OCI-LY1 (cell line): ENCODE results near the gene CYREN.

Experiments
- H2AFZ ChIP-seq: fragments of 200-600 bp; sonication (generic), shearing (Covaris generic); 2 replicates; pipeline ENCODE4 v1.6.0; 2014; ENCODE audit warnings: antibody characterized with exemption, mild to moderate bottlenecking, low read length
- H3F3A ChIP-seq: fragments of 200-600 bp; sonication (generic), shearing (Covaris generic); 2 replicates; pipeline ENCODE4 v1.6.0; 2014; ENCODE audit warnings: mild to moderate bottlenecking, antibody characterized with exemption, low read length, moderate library complexity; ENCODE audit not compliant: insufficient read depth
- H3K27ac ChIP-seq: fragments of 200-600 bp; sonication (generic); 2 replicates; pipeline ENCODE4 v1.5.1; 2014; ENCODE audit warnings: low read length, mixed run types, mild to moderate bottlenecking, low read depth; ENCODE audit not compliant: poor library complexity, severe bottlenecking
- H3K27me3 ChIP-seq: fragments of 200-600 bp; sonication (generic); 2 replicates; pipeline ENCODE4 v1.6.0; 2014; ENCODE audit warnings: antibody characterized with exemption, mild to moderate bottlenecking, low read length, moderate library complexity; ENCODE audit not compliant: insufficient read depth
- H3K36me3 ChIP-seq: fragments of 200-600 bp; sonication (generic); 2 replicates; pipeline ENCODE4 v1.6.1; 2014; ENCODE audit warnings: mild to moderate bottlenecking, antibody characterized with exemption, low read length, moderate library complexity, mixed read lengths; ENCODE audit not compliant: insufficient read depth
- H3K4me1 ChIP-seq: fragments of 200-600 bp; sonication (generic); 2 replicates; pipeline ENCODE4 v1.5.1; 2014; ENCODE audit warnings: mild to moderate bottlenecking, low read length, moderate library complexity; ENCODE audit not compliant: insufficient read depth, severe bottlenecking
- H3K4me2 ChIP-seq: fragments of 200-600 bp; sonication (generic), shearing (Covaris generic); 2 replicates; pipeline ENCODE4 v1.6.1; 2014; ENCODE audit warnings: low read length
- H3K4me3 ChIP-seq: fragments of 200-600 bp; sonication (generic); 2 replicates; pipeline ENCODE4 v1.5.1; 2014; ENCODE audit warnings: low read length, low read depth, mild to moderate bottlenecking, mixed read lengths; ENCODE audit not compliant: poor library complexity, severe bottlenecking
- H3K79me2 ChIP-seq: fragments of 200-600 bp; shearing (Covaris generic); 2 replicates; pipeline ENCODE4 v1.6.1; 2016; ENCODE audit warnings: mixed run types, low read length, mixed read lengths; ENCODE audit not compliant: insufficient read depth
- H3K9ac ChIP-seq: fragments of 200-600 bp; sonication (generic), shearing (Covaris generic); 2 replicates; pipeline ENCODE4 v1.6.1; 2014; ENCODE audit warnings: mild to moderate bottlenecking, low read length, mixed read lengths
- H3K9me2 ChIP-seq: fragments of 200-600 bp; sonication (generic), shearing (Covaris generic); 2 replicates; pipeline ENCODE4 v1.6.1; 2014; ENCODE audit warnings: low read depth, mild to moderate bottlenecking, low read length, mixed read lengths
- H3K9me3 ChIP-seq: fragments of 200-600 bp; shearing (Covaris generic); 2 replicates; pipeline ENCODE4 v1.6.1; 2014; ENCODE audit warnings: low read length, mixed read lengths
- H4K20me1 ChIP-seq: fragments of 200-600 bp; sonication (generic), shearing (Covaris generic); 2 replicates; pipeline ENCODE4 v1.6.0; 2016; ENCODE audit warnings: mild to moderate bottlenecking, low read length; ENCODE audit not compliant: insufficient read depth
- CTCF ChIP-seq: fragments of 200-600 bp; sonication (generic), shearing (Covaris generic); IDR thresholded peaks from 2 replicates; pipeline ENCODE4 v1.5.1; 2017; ENCODE audit warnings: mild to moderate bottlenecking, antibody characterized with exemption, low read length, moderate library complexity, mixed read lengths
- EZH2 ChIP-seq: fragments of 200-600 bp; sonication (generic), shearing (Covaris generic); IDR thresholded peaks from 2 replicates; pipeline ENCODE4 v1.8.0; 2017; ENCODE audit warnings: borderline replicate concordance, mixed run types, mild to moderate bottlenecking, antibody characterized with exemption, low read length, moderate library complexity, mixed read lengths

Gene CYREN

DNA sequence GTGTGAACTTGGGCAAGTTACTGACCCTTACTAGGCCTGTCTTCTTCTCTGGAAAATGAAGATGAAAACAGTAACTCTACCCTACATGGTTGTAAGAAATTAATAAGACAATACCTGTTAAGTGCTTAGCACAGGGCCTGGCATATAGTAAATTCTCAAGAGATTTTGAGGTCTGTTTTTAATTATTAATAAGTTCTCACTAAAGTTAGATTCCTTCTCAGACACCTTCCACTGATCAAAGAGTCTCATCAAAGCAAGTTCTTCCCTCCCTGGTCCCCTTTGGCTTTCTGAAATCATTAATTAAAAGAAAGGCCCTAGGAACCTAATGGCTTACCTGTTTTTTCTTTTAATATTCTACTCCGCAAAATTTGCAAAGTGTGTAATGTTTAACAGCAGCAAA is 18.1 kb downstream of the CYREN start:
- no peaks in the 10 kb centered on the region for H3K27me3 ChIP-seq
- H3K4me2 ChIP-seq: no peak overlapping the region
- H3K4me3 ChIP-seq: no peak overlapping the region
- no peaks in the 10 kb centered on the region for H3F3A ChIP-seq
- H3K27ac ChIP-seq: no peak overlapping the region
- H3K79me2 ChIP-seq: no peaks in the 10 kb centered on the region; the same call in 1 of the 2 replicates
- no peak overlapping the region for H2AFZ ChIP-seq
- TF ChIP-seq EZH2 (no peak), CTCF (no peak)
- H3K9me3 ChIP-seq: peaks cover 22% of the 10 kb centered on the region
- no peaks in the 10 kb centered on the region for H3K9me2 ChIP-seq
- H3K4me1 ChIP-seq: peaks cover 39% of the 10 kb centered on the region
- H3K36me3 ChIP-seq: peaks cover 4% of the 10 kb centered on the region
- no peak overlapping the region for H3K9ac ChIP-seq
- H4K20me1 ChIP-seq: no peaks in the 10 kb centered on the region

DNA sequence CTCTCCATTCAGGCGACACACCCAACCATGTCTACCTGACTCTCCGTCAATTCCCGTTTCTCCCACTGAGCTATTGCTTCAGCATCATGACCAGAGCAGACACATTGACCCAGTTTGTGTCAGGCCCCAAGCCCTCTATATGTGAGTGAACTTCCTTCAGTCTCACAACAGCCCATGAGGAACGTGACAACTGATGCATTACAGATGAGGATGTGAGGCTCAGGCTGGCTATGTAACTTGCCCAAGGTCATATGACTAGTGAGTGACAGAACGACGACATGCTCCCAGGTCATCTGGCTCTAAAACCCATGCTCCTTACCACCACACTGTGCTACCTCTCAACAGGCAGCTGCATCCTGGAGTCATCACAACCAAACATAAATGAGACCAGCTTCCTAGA is 19.0 kb downstream of the CYREN start:
- no peak overlapping the region for H2AFZ ChIP-seq
- no peaks in the 10 kb centered on the region for H3K36me3 ChIP-seq
- peaks cover 48% of the 10 kb centered on the region for H3K4me1 ChIP-seq
- no peak overlapping the region for H3K4me2 ChIP-seq
- no peak overlapping the region for H3K27ac ChIP-seq
- H3K79me2 ChIP-seq: no peaks in the 10 kb centered on the region; the same call in 1 of the 2 replicates
- H3F3A ChIP-seq: no peaks in the 10 kb centered on the region
- H3K27me3 ChIP-seq: no peaks in the 10 kb centered on the region
- no peaks in the 10 kb centered on the region for H3K9me2 ChIP-seq
- H4K20me1 ChIP-seq: no peaks in the 10 kb centered on the region
- H3K9me3 ChIP-seq: peaks cover 15% of the 10 kb centered on the region
- no peak overlapping the region for H3K4me3 ChIP-seq
- no peak overlapping the region for H3K9ac ChIP-seq
- TF ChIP-seq CTCF: no peak
- no peak for TF ChIP-seq EZH2

DNA sequence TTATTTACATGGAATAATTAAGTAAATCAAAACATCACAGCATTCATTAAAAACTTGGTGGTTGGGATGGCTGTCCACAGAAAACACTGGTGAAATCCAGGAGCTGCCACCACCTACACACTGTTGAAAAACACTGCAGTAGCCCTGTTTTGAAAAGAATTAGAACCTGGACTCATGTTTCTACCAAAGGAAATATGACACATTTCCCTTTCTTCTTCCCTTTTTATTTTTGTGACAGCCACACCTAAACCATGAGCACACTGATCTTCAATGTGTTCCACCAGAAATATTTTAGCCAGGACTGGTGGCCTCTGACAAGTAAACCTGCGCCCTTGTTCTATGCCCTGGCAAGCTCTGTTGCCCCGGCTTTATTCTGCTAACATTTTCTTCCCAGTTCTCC is 19.4 kb downstream of the CYREN start:
- H3F3A ChIP-seq: no peaks in the 10 kb centered on the region
- no peak overlapping the region for H3K4me2 ChIP-seq
- no peak overlapping the region for H3K9ac ChIP-seq
- H3K27me3 ChIP-seq: no peaks in the 10 kb centered on the region
- no peaks in the 10 kb centered on the region for H3K36me3 ChIP-seq
- no peaks in the 10 kb centered on the region for H3K9me2 ChIP-seq
- TF ChIP-seq CTCF (no peak), EZH2 (no peak)
- no peak overlapping the region for H2AFZ ChIP-seq
- no peaks in the 10 kb centered on the region for H4K20me1 ChIP-seq
- H3K9me3 ChIP-seq: peaks cover 12% of the 10 kb centered on the region
- no peak overlapping the region for H3K4me3 ChIP-seq
- peaks cover 51% of the 10 kb centered on the region for H3K4me1 ChIP-seq
- H3K27ac ChIP-seq: no peak overlapping the region
- H3K79me2 ChIP-seq: no peaks in the 10 kb centered on the region; the same call in 1 of the 2 replicates
